Activated naive CD8-positive, alpha-beta T cell (primary cell): Measurements from ENCODE around the gene MCF2.
A peak's percentile ranks its signal among the peaks of the same experiment; 100 is the strongest.

Experiments used
- H3K27ac Mint-ChIP-seq: one replicate; pipeline ENCODE4 v1.8.0; 2021; ENCODE audit warnings: mixed read lengths
- H3K27me3 Mint-ChIP-seq: one replicate; pipeline ENCODE4 v1.8.0; 2021; ENCODE audit warnings: mixed read lengths
- H3K36me3 Mint-ChIP-seq: one replicate; pipeline ENCODE4 v1.8.0; 2021; ENCODE audit warnings: mixed read lengths
- H3K4me1 Mint-ChIP-seq: one replicate; pipeline ENCODE4 v1.8.0; 2021; ENCODE audit warnings: low read depth, mixed read lengths
- H3K4me3 Mint-ChIP-seq: one replicate; pipeline ENCODE4 v1.8.0; 2021; ENCODE audit warnings: mild to moderate bottlenecking, mixed read lengths
- H3K9me3 Mint-ChIP-seq: one replicate; pipeline ENCODE4 v1.8.0; 2021; ENCODE audit warnings: low read depth, mixed read lengths

MCF2 gene

GRCh38 chrX:139708067-139708466, at the start of gene MCF2:
MCF2 (minus strand) TSS chrX:139708167; CDS start chrX:139651744, 56,423 bp downstream.
- no peak within 1 kb of the TSS for H3K27ac Mint-ChIP-seq
- no peaks in the 10 kb centered on the region for H3K27me3 Mint-ChIP-seq
- no peak within 1 kb of the TSS for H3K4me3 Mint-ChIP-seq
- no peaks in the 10 kb centered on the region for H3K9me3 Mint-ChIP-seq
- peaks cover 5% of the 10 kb centered on the region for H3K36me3 Mint-ChIP-seq
- no peaks in the 10 kb centered on the region for H3K4me1 Mint-ChIP-seq

GRCh38 chrX:139751053-139751452, 43.1 kb upstream of the MCF2 start:
- Mint-ChIP-seq H3K27ac (no peak overlapping the region), H3K9me3 (peaks cover 8% of the 10 kb centered on the region), H3K4me3 (no peak overlapping the region), H3K27me3 (no peaks in the 10 kb centered on the region), H3K4me1 (no peaks in the 10 kb centered on the region), H3K36me3 (peaks cover 39% of the 10 kb centered on the region)

- H3K36me3 Mint-ChIP-seq: peaks cover 33% of the 10 kb centered on the region
- no peak overlapping the region for H3K4me3 Mint-ChIP-seq
- H3K27me3 Mint-ChIP-seq: no peaks in the 10 kb centered on the region
- peaks cover 8% of the 10 kb centered on the region for H3K9me3 Mint-ChIP-seq
- H3K4me1 Mint-ChIP-seq: no peaks in the 10 kb centered on the region
- H3K27ac Mint-ChIP-seq: no peak overlapping the region
Observed at GRCh38 chrX:139750390-139750789, 42.4 kb upstream of the MCF2 start.

GRCh38 chrX:139739138-139739537, 31.2 kb upstream of the MCF2 start:
- no peaks in the 10 kb centered on the region for H3K27me3 Mint-ChIP-seq
- H3K4me1 Mint-ChIP-seq: peaks cover 13% of the 10 kb centered on the region
- peaks cover 15% of the 10 kb centered on the region for H3K36me3 Mint-ChIP-seq
- H3K27ac Mint-ChIP-seq: peak overlapping the region; percentile 58
- H3K4me3 Mint-ChIP-seq: no peak overlapping the region
- no peaks in the 10 kb centered on the region for H3K9me3 Mint-ChIP-seq

- no peaks in the 10 kb centered on the region for H3K27me3 Mint-ChIP-seq
- peak overlapping the region; percentile 58 for H3K27ac Mint-ChIP-seq
- no peak overlapping the region for H3K4me3 Mint-ChIP-seq
- H3K4me1 Mint-ChIP-seq: peaks cover 13% of the 10 kb centered on the region
- no peaks in the 10 kb centered on the region for H3K9me3 Mint-ChIP-seq
- H3K36me3 Mint-ChIP-seq: peaks cover 15% of the 10 kb centered on the region
Observed at GRCh38 chrX:139738581-139738980, 30.6 kb upstream of the MCF2 start.

GRCh38 chrX:139736151-139736550, 28.2 kb upstream of the MCF2 start:
- no peaks in the 10 kb centered on the region for H3K9me3 Mint-ChIP-seq

GRCh38 chrX:139734996-139735395, 27.0 kb upstream of the MCF2 start:
- Mint-ChIP-seq H3K9me3 (no peaks in the 10 kb centered on the region), H3K27ac (no peak overlapping the region), H3K27me3 (no peaks in the 10 kb centered on the region), H3K36me3 (peaks cover 9% of the 10 kb centered on the region), H3K4me3 (no peak overlapping the region), H3K4me1 (peaks cover 10% of the 10 kb centered on the region)

More at GRCh38 chrX:139736151-139736550, 28.2 kb upstream of the MCF2 start:
- H3K36me3 Mint-ChIP-seq: peaks cover 15% of the 10 kb centered on the region
- no peaks in the 10 kb centered on the region for H3K27me3 Mint-ChIP-seq
- no peak overlapping the region for H3K27ac Mint-ChIP-seq
- H3K4me1 Mint-ChIP-seq: peaks cover 13% of the 10 kb centered on the region
- no peak overlapping the region for H3K4me3 Mint-ChIP-seq

GRCh38 chrX:139725720-139726119, 17.8 kb upstream of the MCF2 start:
- no peak overlapping the region for H3K4me3 Mint-ChIP-seq
- H3K36me3 Mint-ChIP-seq: peaks cover 7% of the 10 kb centered on the region
- no peaks in the 10 kb centered on the region for H3K9me3 Mint-ChIP-seq
- no peaks in the 10 kb centered on the region for H3K27me3 Mint-ChIP-seq
- no peak overlapping the region for H3K27ac Mint-ChIP-seq
- H3K4me1 Mint-ChIP-seq: no peaks in the 10 kb centered on the region

- no peak overlapping the region for H3K4me3 Mint-ChIP-seq
- no peaks in the 10 kb centered on the region for H3K9me3 Mint-ChIP-seq
- H3K27me3 Mint-ChIP-seq: no peaks in the 10 kb centered on the region
- H3K27ac Mint-ChIP-seq: peak overlapping the region; percentile 34
- no peaks in the 10 kb centered on the region for H3K4me1 Mint-ChIP-seq
- peaks cover 9% of the 10 kb centered on the region for H3K36me3 Mint-ChIP-seq
Observed at GRCh38 chrX:139724626-139725025, 16.7 kb upstream of the MCF2 start.

GRCh38 chrX:139720979-139721378, 13.0 kb upstream of the MCF2 start:
- no peaks in the 10 kb centered on the region for H3K9me3 Mint-ChIP-seq
- no peaks in the 10 kb centered on the region for H3K27me3 Mint-ChIP-seq
- peaks cover 12% of the 10 kb centered on the region for H3K36me3 Mint-ChIP-seq
- H3K4me1 Mint-ChIP-seq: no peaks in the 10 kb centered on the region
- H3K4me3 Mint-ChIP-seq: no peak overlapping the region
- no peak overlapping the region for H3K27ac Mint-ChIP-seq

GRCh38 chrX:139720136-139720535, 12.2 kb upstream of the MCF2 start:
- Mint-ChIP-seq H3K9me3 (no peaks in the 10 kb centered on the region), H3K27ac (no peak overlapping the region), H3K4me1 (no peaks in the 10 kb centered on the region), H3K4me3 (no peak overlapping the region), H3K27me3 (no peaks in the 10 kb centered on the region), H3K36me3 (peaks cover 11% of the 10 kb centered on the region)

- Mint-ChIP-seq H3K27ac (no peak overlapping the region), H3K36me3 (peaks cover 9% of the 10 kb centered on the region), H3K4me3 (no peak overlapping the region), H3K4me1 (no peaks in the 10 kb centered on the region), H3K27me3 (no peaks in the 10 kb centered on the region), H3K9me3 (no peaks in the 10 kb centered on the region)
Observed at GRCh38 chrX:139702658-139703057, 5.3 kb downstream of the MCF2 start.

- Mint-ChIP-seq H3K4me3 (no peak overlapping the region), H3K27ac (no peak overlapping the region), H3K27me3 (peaks cover 4% of the 10 kb centered on the region), H3K4me1 (peaks cover 6% of the 10 kb centered on the region), H3K9me3 (no peaks in the 10 kb centered on the region), H3K36me3 (peaks cover 2% of the 10 kb centered on the region)
Observed at GRCh38 chrX:139692908-139693307, 15.1 kb downstream of the MCF2 start.

GRCh38 chrX:139692506-139692849, 15.5 kb downstream of the MCF2 start:
- H3K9me3 Mint-ChIP-seq: no peaks in the 10 kb centered on the region
- H3K4me1 Mint-ChIP-seq: peaks cover 6% of the 10 kb centered on the region
- H3K4me3 Mint-ChIP-seq: no peak overlapping the region
- no peak overlapping the region for H3K27ac Mint-ChIP-seq
- peaks cover 4% of the 10 kb centered on the region for H3K27me3 Mint-ChIP-seq
- H3K36me3 Mint-ChIP-seq: peaks cover 2% of the 10 kb centered on the region

GRCh38 chrX:139691843-139692505, 16.0 kb downstream of the MCF2 start:
- no peak overlapping the region for H3K4me3 Mint-ChIP-seq
- no peaks in the 10 kb centered on the region for H3K9me3 Mint-ChIP-seq
- H3K36me3 Mint-ChIP-seq: peaks cover under 1% of the 10 kb centered on the region
- H3K27me3 Mint-ChIP-seq: peaks cover 4% of the 10 kb centered on the region
- H3K27ac Mint-ChIP-seq: no peak overlapping the region
- H3K4me1 Mint-ChIP-seq: peaks cover 6% of the 10 kb centered on the region

- Mint-ChIP-seq H3K4me1 (peaks cover 6% of the 10 kb centered on the region), H3K27me3 (peaks cover 4% of the 10 kb centered on the region), H3K36me3 (peaks cover 3% of the 10 kb centered on the region), H3K4me3 (peak overlapping the region; percentile 35), H3K27ac (no peak overlapping the region), H3K9me3 (peaks cover 3% of the 10 kb centered on the region)
Observed at GRCh38 chrX:139691493-139691842, 16.5 kb downstream of the MCF2 start.
